COLO668 (cell line): Measurements from ENCODE around the gene SLC34A1.
"Not testable (repeated sequence)": the region's sequence is repeated elsewhere in the genome, so short reads cannot be mapped to it uniquely, and the experiment has no call there.

ENCODE experiments used
- DNase-seq: peaks from one replicate; lab custom pipeline; 2025; ENCODE audit not compliant: unreplicated experiment; lab: John Stamatoyannopoulos, UW

SLC34A1 gene

DNA sequence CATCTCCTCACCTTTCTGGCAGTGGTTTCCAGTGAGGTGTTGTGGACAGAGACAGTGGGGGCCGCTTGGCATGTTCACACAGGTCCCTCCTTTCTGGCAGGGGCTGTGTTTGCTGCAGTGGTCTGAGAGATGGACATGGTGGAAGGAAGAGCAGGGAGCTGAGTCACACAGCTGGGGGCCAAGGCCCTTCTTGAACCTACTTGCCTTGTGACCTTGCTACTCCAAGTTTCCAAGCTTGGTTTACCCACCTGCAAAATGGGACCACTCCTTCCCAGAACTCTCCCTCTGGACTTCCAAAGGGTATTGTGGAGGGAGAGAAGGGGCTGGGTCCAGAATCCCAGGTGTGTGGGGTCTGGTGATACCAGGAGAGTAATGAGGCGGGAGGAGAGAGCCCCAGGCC, 21.1 kb downstream of the SLC34A1 start:
- DNase-seq: no peak

DNA sequence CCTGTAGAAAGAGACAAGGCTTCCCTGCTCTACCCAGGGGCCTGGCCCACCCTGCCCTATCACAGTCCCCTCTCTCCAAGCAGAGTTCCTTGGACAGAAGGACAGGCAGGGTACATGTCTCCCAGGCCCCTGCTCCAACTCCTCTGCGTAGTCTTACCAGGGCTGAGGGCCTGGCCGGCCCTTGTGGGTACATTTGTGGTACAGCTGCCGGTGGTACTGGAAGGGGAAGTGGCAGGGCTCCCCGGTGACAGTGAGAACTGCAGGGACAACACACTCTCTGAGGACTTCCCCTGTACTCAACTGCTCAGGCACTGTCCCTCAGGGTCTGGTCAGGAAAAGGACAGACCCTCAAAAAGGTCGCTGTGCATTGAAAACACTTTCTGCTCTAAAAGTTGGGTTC, 21.6 kb downstream of the SLC34A1 start:
- no peak for DNase-seq

DNA sequence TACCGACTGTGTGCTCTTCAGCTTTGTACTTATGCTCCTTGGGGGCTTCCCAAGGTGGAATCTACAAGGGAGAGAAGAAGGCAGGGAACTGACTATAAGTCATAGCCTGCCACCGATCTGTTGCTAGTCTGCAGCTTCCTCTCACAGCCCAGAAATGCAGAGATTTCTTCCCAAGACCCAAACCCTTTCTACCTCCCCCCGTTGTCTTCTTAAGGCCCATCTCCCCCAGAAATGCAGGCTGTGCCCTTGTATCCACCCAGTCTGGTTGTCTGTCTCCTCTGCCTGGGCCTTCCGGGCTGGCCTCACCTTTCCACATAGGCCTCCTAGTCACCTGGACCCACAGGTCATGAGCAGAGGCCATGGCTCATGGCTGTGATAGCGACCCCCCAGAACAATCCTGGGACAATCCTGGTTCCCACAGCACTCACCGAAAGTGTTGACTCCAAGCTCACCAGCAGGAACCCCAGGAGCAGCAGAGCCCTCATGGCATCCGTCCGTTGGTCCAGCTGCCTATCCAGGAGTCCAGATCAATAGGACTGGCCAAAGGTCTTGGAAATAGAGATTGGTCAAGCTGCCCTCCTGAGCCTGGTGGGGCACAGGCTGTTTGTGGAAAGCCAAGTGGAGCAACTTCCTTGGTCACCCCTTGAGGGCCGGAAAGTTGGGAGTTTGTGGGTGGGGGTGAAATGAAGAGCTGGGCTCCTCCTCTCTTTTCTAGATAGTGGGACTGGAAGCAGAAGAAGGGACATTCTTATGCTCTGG, 25.0 kb downstream of the SLC34A1 start, which contains the start of gene F12:
Gene F12, minus strand, starts transcription at position 522 of the 759 bp plus-strand sequence. Its CDS starts 37 bp downstream, at position 485.
- DNase-seq: no peak

DNA sequence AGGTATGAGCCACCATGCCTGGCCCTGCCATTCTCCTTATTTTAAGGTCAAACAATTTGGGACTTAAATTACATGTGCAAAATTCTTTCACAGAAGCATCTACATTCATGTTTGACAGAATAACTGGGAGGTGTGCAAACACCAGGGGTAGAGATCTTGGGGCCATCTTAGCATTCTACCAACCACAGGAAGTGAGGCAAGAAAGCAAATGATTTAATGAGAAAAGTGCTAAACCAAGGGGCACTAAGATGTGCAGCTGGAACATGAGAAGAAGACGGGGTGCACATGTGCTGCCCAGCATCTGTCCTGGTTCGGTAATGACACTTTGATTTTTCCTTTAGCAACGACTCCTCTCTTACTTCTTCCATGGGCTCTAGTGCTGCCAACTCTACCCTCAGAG, 26.3 kb downstream of the SLC34A1 start:
- DNase-seq: no peak

DNA sequence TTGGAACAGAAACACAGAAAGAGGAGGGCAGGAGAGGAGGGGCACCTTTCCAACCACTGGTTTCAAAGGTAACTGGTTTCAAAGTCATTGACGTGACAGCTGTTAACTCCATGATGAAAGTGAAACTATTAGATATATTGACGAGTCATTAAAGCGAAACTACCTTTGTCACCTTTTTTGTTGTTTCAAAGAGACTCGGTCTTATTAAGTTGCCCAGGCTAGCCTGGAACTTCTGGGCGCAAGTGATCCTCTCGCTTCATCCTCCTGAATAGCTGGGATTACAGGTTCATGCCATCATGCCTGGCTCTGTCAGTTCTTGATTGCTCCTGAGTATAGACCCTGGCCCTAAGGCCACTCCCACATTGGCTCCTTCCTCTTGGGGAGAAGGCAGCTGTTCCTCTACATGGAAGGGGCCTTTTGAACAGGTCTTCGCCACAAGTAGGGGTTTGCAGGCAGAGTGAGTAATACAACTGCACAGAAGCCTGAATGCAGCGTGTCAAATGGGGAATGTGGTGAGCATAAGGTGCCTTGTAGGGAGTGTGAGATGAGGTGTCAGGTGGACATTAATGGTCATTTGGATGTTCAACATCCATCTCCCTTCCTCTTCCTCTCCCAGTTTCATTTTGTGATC, 28.5 kb downstream of the SLC34A1 start:
- DNase-seq: no peak

DNA sequence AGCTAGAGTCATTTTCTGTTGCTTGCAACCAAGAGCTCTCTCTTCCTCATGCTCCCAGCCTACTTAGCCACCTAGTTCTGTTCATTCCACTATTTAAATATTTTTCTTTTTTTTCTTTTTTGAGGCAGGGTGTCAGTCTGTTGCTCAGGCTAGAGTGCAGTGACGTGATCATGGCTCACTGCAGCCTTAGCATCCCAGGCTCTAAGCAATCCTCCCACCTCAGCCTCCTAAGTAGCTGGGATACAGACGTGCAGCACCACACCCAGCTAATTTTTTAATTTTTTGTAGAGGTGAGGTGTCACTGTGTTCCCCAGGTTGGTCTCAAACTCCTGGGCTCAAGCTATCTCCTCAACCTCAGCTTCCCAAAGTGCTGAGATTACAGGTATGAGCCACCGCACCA, 30.2 kb downstream of the SLC34A1 start:
- no peak for DNase-seq

DNA sequence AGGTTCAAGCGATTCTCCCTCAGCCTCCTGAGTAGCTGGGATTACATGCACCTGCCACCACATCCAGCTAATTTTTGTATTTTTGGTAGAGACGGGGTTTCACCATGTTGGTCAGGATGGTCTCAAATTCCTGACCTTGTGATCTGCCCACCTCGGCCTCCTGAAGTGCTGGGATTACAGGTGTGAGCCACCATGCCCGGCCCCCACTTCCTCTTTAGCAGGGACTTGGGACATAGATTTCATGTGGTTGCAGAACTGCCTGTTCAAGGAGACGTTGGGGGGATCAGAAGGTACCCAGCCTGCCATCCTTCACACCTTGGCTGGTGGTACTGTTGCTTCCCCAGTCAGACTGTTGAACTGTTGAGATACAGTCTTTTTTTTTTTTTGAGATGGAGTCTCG, 32.8 kb downstream of the SLC34A1 start:
- DNase-seq: not testable (repeated sequence)

DNA sequence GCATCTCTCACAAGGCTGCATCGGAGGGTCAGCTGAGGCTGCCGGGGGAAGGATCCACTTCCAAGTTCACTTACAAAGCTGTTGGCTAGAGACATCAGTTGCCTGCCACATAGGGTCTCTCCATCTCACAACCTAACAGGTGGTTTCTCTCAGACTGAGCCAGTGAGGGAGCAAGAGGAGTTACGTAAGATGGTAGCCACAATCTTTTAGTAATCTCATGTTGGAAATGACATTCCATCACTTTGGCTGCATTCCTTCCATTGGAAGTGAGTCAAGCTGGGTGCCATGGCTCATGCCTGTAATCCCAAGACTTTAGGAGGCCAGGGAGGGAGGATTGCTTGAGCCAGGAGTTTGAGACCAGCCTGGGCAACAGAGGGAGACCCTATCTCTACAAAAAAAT, 34.8 kb downstream of the SLC34A1 start:
- no peak for DNase-seq

DNA sequence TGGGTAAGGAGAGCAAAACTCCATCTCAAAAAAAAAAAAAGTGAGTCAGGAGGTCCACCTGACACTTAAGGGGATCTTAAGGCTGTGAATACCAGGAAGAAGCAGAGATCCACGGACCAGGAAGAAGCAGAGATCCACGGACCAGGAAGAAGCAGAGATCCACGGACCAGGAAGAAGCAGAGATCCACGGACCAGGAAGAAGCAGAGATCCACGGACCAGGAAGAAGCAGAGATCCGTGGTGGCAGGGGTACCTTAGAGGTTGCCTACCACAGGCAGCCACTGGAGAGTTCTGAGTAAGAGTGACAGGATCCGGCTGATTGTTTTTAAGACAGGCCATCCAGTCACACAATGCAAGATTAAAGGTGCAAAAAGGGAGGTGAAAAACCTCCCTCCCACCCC, 36.2 kb downstream of the SLC34A1 start:
- not testable (repeated sequence) for DNase-seq

DNA sequence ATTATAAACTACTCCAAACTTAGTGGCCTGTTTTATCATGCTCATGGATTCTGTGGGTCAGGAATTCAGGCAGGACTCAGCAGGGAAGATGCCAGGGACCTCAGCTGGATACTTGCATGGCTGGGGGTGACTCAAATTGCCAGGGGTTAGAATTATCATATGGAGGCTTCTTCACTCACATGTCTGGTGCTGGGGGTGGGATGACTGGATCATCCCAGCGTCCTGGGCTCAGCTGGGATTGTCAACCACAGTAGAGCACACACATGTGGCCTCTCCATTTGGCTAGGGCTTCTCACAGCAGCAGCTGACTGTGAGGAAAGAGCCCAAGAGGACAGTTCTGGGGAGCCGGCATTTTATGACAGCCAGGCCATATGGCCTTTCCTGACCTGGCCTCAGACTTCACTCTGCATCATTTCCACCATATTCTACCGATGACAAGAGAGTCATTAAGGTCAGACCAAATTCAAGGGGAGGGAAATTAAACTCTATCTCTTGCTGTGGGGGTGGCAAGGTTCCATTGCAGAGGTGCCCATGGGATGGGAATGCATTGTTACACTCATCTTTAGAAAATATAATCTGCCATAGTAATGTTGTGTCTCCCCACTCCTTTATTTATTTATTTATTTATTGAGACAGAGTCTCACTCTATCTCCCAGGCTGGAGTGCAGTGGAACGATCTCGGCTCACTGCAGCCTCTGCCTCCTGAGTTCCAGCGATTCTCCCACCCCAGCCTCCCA, 37.0 kb downstream of the SLC34A1 start:
- DNase-seq: no peak

DNA sequence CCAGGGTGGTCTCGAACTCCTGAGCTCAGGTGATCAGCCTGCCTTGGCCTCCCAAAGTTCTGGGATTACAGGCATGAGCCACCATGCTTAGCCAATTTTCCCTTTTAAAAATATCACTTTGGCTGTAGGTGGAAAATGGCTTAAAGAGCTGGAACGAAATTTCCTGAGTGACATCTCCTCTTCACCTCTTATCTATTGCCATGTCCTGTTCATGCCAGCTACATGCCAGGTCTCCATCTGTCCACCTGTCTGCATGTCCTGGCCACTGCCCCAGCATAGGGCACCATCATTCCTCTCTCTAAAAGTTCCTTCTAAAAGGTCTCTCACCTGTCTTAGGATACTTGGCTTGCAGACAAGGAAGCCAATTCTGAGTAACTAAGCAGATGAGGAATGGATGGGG, 39.4 kb downstream of the SLC34A1 start:
- DNase-seq: no peak

DNA sequence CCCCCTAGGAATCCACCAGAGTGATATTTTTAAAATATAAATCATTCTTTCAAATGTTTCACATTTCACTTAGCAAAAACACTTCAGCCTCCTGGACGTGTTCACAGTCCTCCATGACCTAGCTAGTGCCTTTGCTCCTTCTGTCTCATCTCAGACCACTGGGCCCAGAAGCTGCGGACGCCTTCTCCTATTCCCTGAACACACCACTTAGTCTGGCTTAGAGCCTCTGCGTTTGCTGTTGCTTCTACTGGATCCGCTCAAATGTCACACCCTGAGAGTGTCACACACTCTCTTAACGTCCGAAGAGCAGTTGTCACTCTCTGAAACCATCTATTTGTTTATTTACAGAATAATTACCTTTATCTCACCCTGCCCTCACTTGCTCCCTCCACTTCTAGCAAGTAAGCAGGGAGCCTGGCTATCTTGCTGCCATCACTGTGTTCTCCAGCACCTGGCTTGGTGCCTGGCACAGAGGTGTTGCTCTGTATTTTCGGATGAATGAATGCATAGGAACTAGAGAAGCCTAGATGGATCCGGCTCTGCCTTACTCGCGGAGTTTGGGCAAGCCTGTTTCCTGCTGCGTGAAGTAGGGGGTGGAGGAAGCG, 41.1 kb downstream of the SLC34A1 start:
- no peak for DNase-seq

DNA sequence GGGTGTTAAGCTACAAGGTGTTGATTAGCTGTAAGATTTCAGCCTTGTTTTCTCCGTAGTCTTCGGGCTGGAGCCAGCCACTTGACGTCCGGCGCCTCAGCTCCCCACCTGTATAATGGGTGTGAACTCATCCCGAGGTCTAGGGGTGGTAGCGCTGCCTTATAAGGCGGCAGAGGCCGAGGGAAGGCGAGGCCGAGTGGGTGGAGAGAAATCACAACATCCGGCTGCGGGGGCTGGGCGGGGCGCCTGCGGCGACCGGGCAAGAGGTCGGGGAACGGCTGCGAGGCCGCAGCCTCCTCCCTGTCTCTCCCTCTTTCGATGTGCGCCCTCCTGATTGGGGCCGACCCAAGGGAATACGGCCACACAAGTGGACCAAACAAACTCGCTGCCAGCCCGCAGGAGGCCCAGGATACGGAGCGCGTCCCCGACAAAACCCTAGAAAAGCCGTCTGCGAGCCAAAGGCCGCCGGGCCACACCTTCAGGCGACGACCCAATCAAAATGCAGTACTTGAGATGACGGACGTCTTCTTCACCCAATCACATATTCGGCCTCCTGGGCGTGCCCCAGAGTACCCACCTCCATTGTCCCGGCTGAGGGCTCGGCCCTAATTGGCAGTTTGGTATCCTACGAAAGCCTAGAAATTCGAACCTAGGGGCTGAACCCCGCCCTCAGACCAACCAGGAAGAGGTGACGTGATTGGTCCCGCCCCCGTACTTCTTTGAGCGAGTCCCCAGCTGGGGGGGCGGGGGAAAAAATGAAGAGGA, 41.7 kb downstream of the SLC34A1 start:
- DNase-seq: peak; percentile 97

DNA sequence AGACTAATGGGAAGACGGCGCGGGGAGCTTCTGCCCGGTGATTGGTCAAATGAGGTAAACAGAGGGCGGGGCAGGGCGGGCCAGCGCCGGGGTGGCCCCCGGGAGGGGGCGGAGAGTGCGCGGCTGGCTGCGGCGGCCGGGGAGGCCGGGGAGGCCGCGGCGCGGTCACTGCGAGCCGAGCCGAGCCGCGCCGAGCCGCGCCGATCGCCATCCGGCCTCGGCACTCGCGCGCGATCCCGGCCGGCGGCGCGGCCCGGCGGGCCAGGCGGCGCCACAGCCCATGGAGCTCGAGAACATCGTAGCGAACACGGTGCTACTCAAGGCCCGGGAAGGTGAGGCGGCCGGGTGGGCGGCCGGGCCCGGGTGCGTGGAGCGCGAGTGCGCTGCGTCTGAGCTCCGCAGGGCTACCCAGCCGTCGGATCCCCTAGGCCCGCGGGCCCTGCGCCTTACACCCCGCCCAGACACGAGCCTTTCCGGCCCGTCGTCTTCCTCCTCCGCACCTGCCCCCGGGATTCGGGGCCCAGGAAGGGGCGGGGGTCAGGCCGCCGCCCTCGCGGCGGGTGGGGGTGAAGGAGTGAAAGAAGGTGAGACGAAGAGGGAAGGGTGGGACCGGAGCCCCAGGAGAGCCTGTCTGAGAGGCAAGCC, 42.5 kb downstream of the SLC34A1 start, which contains the start of gene GRK6:
Gene GRK6, plus strand, starts transcription at position 111 of the 645 bp plus-strand sequence. Its CDS starts 170 bp downstream, at position 281.
- peak; percentile 64 for DNase-seq

DNA sequence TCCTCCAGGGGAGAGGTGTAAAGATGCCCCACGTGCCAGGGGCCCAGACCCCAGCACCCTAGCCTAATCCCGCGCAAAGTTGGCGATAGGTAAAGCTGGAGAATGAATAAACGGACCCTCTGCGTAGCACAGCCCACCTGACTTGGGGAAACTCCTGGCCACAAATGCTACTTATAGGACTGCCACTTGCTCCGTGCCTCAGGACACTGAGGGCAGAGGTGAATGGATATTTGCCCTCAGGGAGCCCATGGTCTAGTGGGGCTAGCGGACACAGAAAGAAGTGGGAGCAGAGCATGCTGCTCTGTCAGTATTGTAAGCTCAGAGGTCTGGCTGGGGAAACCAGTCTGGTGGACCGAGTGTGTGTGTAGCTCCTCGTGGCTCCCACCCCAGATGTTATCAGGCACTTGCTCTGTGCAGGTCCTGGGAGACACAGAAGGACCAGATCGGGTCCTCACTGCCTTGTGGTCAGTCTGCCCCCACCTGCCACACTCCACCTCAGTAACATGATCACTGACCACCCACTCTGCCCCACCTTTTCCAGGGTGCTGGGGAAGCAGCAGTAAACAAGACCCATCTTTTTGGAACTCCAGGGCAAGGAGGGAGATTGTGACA, 43.1 kb downstream of the SLC34A1 start:
- no peak for DNase-seq

DNA sequence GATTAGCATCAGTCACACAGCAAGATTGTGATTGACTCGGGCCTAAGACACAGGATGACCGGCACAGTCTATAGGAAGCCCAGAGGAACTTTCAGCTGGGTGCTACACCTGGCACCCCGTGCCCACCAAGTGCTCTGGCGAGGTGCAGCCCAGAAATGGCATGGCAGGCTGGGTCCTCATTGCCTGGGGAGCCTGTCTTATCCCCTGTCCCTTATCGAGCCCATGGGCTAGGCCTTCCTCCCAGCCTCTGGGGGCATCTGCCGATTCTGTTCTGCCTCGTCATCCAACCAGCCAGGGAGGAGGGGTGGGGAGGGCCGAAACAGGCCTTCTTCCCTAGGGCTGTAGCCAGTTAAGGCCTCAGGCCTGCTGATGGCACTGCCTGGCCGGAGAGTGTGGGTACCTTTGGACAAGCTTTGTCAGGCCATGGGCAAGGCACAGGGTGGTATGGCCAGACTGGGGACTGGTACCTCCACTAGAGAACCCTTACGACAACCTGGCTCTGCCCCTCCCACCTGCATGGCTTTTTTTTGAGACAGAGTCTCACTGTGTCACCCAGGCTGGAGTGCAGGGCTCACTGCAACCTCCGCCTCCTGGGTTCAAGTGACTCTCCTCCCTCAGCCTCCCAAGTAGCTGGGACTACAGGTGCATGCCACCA, 43.8 kb downstream of the SLC34A1 start:
- DNase-seq: no peak

DNA sequence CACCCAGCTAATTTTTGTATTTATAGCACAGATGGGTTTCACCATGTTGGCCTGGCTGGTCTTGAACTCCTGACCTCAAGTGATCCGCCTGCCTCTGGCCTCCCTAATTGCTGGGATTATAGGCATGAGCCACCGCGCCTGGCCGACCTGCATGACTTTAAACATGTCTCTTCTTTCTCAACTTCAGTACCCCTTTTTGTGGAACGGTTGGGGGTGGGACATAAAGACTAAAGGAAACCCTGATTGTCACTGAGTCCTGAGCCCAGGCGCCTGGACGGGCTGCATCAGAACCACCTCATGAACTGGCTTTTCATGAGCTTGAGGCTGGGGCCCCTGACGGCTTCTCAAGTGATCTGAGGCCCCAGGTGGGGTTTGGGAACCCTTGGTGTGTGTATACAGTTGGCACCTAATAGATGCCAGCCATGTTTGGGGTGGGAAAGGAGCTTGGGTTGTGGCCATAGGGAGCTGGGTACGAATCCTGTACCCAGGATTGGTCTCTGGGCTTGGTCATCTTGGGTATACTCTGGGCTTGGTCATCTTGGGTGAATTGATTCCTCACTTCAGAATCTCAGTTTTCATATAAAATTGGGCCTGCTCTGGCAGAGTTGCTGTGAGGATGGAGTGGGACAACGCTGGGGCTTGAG, 44.5 kb downstream of the SLC34A1 start:
- DNase-seq: no peak

DNA sequence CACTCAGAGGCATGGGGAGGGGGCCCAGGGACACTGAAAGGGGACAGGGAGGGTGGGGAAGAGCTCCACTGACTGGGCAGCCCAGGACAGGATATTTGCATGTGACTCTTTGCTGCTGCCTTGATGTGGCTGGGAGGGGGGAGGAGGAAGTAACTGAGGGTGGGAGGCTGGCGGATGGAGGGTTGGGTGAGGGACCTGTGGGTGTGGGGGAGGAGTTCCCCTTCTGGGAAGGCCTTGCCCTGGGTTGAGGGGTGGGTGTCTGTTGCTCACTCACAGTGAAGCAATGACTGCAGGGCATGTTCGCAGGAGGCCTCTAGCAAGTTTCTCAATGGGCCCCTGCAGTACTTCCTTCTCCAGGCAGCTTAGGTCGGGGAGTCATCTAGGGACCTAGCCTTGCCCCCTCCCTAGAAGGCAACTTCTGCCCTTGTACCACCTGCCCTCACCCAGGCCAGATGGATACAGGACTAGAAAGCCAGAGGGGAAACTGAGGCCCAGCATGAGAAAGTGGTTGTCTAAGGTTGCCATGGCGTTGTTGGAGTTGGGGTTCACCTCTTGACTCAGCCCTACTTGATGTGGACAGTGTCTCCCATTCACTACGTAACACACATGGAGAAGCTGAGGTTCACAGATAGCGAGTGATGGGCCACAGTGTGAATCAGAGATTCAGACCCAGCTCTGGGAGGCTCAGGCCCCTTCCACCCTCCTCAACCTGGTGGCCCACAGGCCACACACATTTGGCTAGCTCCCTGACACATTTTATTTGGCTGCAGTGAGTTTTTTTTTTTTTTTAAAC, 45.2 kb downstream of the SLC34A1 start:
- DNase-seq: no peak
